ENCODE data around the gene ANKRD44. TPM values are rescaled to one million over a fixed set of nuclear protein-coding genes. Genes with fewer than 3 reads are reported as not detected.
"Not testable (repeated sequence)": the region's sequence is repeated elsewhere in the genome, so short reads cannot be mapped to it uniquely, and the experiment has no call there.

Gene ANKRD44
- polyA plus RNA-seq, 2 of the 4 experiments (the other 2 are of a cell fraction), result 0.97 to 5.9 TPM

DNA sequence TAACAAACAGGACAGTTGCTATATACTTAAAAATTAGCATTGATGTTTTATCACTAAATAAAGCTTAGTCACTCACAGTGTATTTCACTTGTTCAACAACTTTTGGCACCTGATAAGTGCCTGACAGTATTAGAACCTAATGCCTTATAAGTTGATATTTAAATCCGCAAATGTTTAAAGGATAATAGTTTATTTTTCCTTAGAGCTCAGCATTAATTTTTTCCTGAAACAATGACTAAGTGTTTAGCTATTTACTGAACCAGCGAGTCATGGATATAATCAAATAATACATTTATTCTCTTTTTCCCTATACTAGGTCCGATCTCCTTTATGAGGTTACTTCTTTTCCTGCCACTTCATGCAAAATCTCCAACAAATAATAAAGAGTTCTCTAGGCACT lies 238.0 kb downstream of the ANKRD44 start:
- Histone ChIP-seq H3K9me3 (no peaks in the 10 kb centered on the region), H3K27ac (no peak overlapping the region), H3K4me3 (no peak overlapping the region), H3K4me1 (no peaks in the 10 kb centered on the region), H3K4me2 (no peak overlapping the region)
- ATAC-seq (no peak), DNase-seq (ENCODE audit: low read depth in 1 of 2, low spot score in 1 of 2) (no peak), FAIRE-seq (no peak)
- no peak for TF ChIP-seq GATA3 (IDR thresholded peaks at IDR 0.05; ENCODE audit: borderline replicate concordance)
- TF ChIP-seq FOXS1 (CRISPR knock-in tag; IDR thresholded peaks at IDR 0.05), result no peak
- TF ChIP-seq MAZ (IDR thresholded peaks at IDR 0.05; ENCODE audit: borderline replicate concordance, low read depth, low read length), result no peak
- TF ChIP-seq SMC3 (IDR thresholded peaks at IDR 0.05), result no peak
- TF ChIP-seq MYC (IDR thresholded peaks at IDR 0.05; ENCODE audit: borderline replicate concordance, low read length), result no peak
- TF ChIP-seq KDM5A (IDR thresholded peaks at IDR 0.05), result no peak
- TF ChIP-seq ZSCAN20 (CRISPR knock-in tag; IDR thresholded peaks at IDR 0.05), result no peak
- TF ChIP-seq, protein P1, sequence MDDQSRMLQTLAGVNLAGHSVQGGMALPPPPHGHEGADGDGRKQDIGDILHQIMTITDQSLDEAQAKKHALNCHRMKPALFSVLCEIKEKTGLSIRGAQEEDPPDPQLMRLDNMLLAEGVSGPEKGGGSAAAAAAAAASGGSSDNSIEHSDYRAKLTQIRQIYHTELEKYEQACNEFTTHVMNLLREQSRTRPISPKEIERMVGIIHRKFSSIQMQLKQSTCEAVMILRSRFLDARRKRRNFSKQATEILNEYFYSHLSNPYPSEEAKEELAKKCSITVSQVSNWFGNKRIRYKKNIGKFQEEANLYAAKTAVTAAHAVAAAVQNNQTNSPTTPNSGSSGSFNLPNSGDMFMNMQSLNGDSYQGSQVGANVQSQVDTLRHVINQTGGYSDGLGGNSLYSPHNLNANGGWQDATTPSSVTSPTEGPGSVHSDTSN (IDR thresholded peaks at IDR 0.05), result no peak
- no peak for TF ChIP-seq POLR2A (IDR thresholded peaks at IDR 0.05; ENCODE audit: low read length)
- no peak for TF ChIP-seq HEYL (CRISPR knock-in tag; IDR thresholded peaks at IDR 0.05)
- TF ChIP-seq, protein P2, sequence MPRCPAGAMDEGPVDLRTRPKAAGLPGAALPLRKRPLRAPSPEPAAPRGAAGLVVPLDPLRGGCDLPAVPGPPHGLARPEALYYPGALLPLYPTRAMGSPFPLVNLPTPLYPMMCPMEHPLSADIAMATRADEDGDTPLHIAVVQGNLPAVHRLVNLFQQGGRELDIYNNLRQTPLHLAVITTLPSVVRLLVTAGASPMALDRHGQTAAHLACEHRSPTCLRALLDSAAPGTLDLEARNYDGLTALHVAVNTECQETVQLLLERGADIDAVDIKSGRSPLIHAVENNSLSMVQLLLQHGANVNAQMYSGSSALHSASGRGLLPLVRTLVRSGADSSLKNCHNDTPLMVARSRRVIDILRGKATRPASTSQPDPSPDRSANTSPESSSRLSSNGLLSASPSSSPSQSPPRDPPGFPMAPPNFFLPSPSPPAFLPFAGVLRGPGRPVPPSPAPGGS (IDR thresholded peaks at IDR 0.05), result no peak
- CTCF ChIA-PET, result no interaction called here
- POLR2A ChIA-PET, result no interaction called here
- 54% methylated on average over 3 of the region's 3 CpGs for WGBS (ENCODE audit: missing lambda C conversion rate)

DNA sequence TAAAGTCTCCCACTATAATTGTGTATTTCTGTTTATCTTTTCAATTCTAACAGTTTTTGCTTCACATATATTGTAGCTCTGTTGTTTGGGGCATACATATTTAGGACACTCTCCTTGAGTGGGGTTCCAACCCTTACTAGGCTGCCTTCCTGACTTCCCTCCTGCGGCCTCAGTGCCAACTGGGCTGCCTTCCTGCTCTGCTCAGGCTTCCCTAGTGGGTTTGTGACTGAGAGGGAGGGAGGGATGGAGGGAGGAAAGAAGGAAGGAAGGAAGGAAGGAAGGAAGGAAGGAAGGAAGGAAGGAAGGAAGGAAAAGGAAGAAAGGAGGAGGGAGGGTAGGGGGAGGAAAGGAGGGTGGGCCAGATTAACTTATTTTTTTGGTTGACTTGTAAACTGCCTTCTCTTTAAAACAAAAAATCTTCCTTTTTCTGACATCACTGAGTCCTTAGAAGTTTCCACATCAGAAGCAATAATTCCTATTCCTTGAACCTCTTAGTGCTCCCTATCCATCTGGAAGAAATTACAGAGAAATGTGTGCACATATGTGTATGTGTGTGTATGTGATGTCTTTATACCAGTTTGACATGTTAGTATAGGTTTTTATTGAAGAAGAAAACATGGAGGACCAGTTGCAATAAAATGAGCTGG lies 238.7 kb downstream of the ANKRD44 start:
- POLR2A ChIA-PET, result no interaction called here
- no peak for FAIRE-seq
- TF ChIP-seq MYC (IDR thresholded peaks at IDR 0.05; ENCODE audit: borderline replicate concordance, low read length), result no peak
- no peak for TF ChIP-seq EHF (CRISPR knock-in tag; IDR thresholded peaks at IDR 0.05)
- no peak for TF ChIP-seq SREBF2 (IDR thresholded peaks at IDR 0.05)
- TF ChIP-seq, protein P3, sequence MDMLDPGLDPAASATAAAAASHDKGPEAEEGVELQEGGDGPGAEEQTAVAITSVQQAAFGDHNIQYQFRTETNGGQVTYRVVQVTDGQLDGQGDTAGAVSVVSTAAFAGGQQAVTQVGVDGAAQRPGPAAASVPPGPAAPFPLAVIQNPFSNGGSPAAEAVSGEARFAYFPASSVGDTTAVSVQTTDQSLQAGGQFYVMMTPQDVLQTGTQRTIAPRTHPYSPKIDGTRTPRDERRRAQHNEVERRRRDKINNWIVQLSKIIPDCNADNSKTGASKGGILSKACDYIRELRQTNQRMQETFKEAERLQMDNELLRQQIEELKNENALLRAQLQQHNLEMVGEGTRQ (IDR thresholded peaks at IDR 0.05), result no peak
- no peak for TF ChIP-seq EHMT2 (IDR thresholded peaks at IDR 0.05; ENCODE audit: low read depth)
- WGBS (ENCODE audit: missing lambda C conversion rate), result 77% methylated on average over 1 of the region's 1 CpG
- Histone ChIP-seq H3K4me2 (no peak overlapping the region), H3K27ac (no peak overlapping the region), H3K4me3 (no peak overlapping the region), H3K9me3 (no peaks in the 10 kb centered on the region), H3K4me1 (no peaks in the 10 kb centered on the region)
- DNase-seq (ENCODE audit: low read depth in 1 of 2, low spot score in 1 of 2), result no peak
- no peak for ATAC-seq
- CTCF ChIA-PET, result no interaction called here

DNA sequence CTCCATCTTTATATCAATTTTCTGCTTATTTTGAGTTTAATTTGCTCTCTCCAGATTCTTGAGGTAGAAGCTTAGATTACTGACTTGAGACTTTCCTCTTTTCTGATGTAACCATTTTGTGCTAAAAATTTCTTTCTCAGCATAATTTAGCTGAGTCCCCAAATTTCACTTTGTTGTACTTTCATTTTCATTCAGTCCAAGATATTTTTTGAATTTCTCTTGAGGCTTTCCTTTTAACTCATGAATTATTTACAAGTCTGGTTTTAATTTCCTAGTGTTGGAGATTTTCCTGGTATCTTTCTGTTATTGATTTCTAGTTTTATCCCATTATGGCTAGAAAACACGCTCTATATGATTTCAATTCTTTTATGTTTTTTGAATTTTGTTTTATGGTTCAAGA lies 239.4 kb downstream of the ANKRD44 start:
- CTCF ChIA-PET, result no interaction called here
- no peak for FAIRE-seq
- no peak for ATAC-seq
- Histone ChIP-seq H3K9me3 (no peaks in the 10 kb centered on the region), H3K4me3 (no peak overlapping the region), H3K4me1 (no peaks in the 10 kb centered on the region), H3K4me2 (no peak overlapping the region), H3K27ac (no peak overlapping the region)
- 89% methylated on average over 1 of the region's 1 CpG for WGBS (ENCODE audit: missing lambda C conversion rate)
- POLR2A ChIA-PET, result no interaction called here
- no peak for DNase-seq (ENCODE audit: low read depth in 1 of 2, low spot score in 1 of 2)
- TF ChIP-seq MAFK (IDR thresholded peaks at IDR 0.05; ENCODE audit: partially characterized antibody) (peak; percentile 41), ZFP36 (IDR thresholded peaks at IDR 0.05; ENCODE audit: borderline replicate concordance, partially characterized antibody) (no peak), MAZ (IDR thresholded peaks at IDR 0.05; ENCODE audit: borderline replicate concordance, low read depth, low read length) (no peak)

DNA sequence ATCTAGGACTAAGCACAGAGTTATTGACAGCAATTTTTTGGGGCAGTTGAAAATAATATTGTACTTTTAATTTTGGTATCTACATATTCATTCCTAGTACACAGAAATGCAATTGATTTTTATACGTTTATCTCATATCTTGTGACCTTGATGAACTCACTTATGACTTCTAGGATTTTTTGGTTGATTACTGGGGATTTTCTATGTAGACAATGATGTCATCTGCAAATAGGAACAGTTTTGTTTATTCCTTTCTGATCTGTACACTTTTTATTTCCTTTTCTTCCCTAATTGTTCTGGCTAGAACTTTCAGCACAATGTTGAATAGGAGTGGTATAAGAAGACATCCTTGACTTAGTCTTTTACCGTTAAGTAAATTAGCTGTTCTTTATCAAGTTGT lies 240.6 kb downstream of the ANKRD44 start:
- no peak for ATAC-seq
- Histone ChIP-seq H3K4me1 (no peaks in the 10 kb centered on the region), H3K27ac (no peak overlapping the region), H3K9me3 (no peaks in the 10 kb centered on the region), H3K4me2 (no peak overlapping the region), H3K4me3 (no peak overlapping the region)
- ChIA-PET POLR2A (no interaction called here), CTCF (interaction anchor here (1.1 kb wide), 1 partner anchor 220 kb away, joined by 3 read pairs; no protein-coding TSS in a partner anchor)
- TF ChIP-seq EP300 (IDR thresholded peaks at IDR 0.05), result no peak
- TF ChIP-seq, protein P4, sequence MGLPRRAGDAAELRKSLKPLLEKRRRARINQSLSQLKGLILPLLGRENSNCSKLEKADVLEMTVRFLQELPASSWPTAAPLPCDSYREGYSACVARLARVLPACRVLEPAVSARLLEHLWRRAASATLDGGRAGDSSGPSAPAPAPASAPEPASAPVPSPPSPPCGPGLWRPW (IDR thresholded peaks at IDR 0.05), result no peak
- no peak for TF ChIP-seq BHLHE40 (IDR thresholded peaks at IDR 0.05; ENCODE audit: low read depth, low read length)
- no peak for TF ChIP-seq HOXB13 (CRISPR knock-in tag; IDR thresholded peaks at IDR 0.05; ENCODE audit: low read depth)
- TF ChIP-seq FOSL2 (IDR thresholded peaks at IDR 0.05), result no peak
- no peak for TF ChIP-seq FOSL2 (CRISPR knock-in tag; IDR thresholded peaks at IDR 0.05)
- TF ChIP-seq, protein P5, sequence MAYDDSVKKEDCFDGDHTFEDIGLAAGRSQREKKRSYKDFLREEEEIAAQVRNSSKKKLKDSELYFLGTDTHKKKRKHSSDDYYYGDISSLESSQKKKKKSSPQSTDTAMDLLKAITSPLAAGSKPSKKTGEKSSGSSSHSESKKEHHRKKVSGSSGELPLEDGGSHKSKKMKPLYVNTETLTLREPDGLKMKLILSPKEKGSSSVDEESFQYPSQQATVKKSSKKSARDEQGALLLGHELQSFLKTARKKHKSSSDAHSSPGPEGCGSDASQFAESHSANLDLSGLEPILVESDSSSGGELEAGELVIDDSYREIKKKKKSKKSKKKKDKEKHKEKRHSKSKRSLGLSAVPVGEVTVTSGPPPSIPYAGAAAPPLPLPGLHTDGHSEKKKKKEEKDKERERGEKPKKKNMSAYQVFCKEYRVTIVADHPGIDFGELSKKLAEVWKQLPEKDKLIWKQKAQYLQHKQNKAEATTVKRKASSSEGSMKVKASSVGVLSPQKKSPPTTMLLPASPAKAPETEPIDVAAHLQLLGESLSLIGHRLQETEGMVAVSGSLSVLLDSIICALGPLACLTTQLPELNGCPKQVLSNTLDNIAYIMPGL (CRISPR knock-in tag; IDR thresholded peaks at IDR 0.05; ENCODE audit: borderline replicate concordance), result no peak
- no peak for TF ChIP-seq RFX5 (IDR thresholded peaks at IDR 0.05)
- DNase-seq (ENCODE audit: low read depth in 1 of 2, low spot score in 1 of 2), result no peak
- 51% methylated on average over 2 of the region's 2 CpGs for WGBS (ENCODE audit: missing lambda C conversion rate)
- no peak for FAIRE-seq

DNA sequence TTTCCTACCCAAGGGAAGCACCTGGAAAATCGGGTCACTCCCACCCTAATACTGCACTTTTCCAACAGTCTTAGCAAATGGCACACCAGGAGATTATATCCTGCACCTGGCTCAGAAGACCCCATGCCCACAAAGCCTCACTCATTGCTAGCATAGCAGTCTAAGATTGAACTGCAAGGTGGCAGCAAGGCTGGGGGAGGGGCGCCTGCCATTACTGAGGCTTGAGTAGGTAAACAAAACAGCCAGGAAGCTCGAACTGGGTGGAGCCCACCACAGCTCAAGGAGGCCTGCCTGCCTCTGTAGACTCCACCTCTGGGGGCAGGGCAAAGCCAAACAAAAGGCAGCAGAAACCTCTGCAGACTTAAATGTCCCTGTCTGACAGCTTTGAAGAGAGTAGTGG lies 248.0 kb downstream of the ANKRD44 start:
- CTCF ChIA-PET; H3K4me2 ChIP-seq; DNase-seq (ENCODE audit: low read depth in 1 of 2, low spot score in 1 of 2); H3K4me3 ChIP-seq; H3K9me3 ChIP-seq; FAIRE-seq; H3K27ac ChIP-seq; POLR2A ChIA-PET; ATAC-seq; H3K4me1 ChIP-seq: not testable (repeated sequence)
- WGBS (ENCODE audit: missing lambda C conversion rate), result 12% methylated on average over 3 of the region's 3 CpGs

Data from A549 (cell line).